Chondrocyte (in vitro differentiated cells): ENCODE results near the gene CNIH2. TPM values are rescaled to one million over a fixed set of nuclear protein-coding genes. Genes with fewer than 3 reads are reported as not detected.

Experiments used
- DNase-seq: peaks from one replicate; pipeline ENCODE4 v3.0.0; 2021; ENCODE audit warnings: mixed read lengths, low spot score
- H3K27ac Mint-ChIP-seq: one replicate; pipeline ENCODE4 v1.8.0; 2021; ENCODE audit warnings: mild to moderate bottlenecking, moderate library complexity, mixed read lengths; ENCODE audit not compliant: unreplicated experiment
- H3K27me3 Mint-ChIP-seq: 2 replicates; pipeline ENCODE4 v1.8.0; 2021; ENCODE audit warnings: low read depth, mixed read lengths
- H3K36me3 Mint-ChIP-seq: 2 replicates; pipeline ENCODE4 v1.8.0; 2021; ENCODE audit warnings: low read depth, mixed read lengths
- H3K4me1 Mint-ChIP-seq: 2 replicates; pipeline ENCODE4 v1.8.0; 2021; ENCODE audit warnings: low read depth, mild to moderate bottlenecking, mixed read lengths
- H3K4me3 Mint-ChIP-seq: one replicate; pipeline ENCODE4 v1.8.0; 2021; ENCODE audit warnings: mild to moderate bottlenecking, moderate library complexity, mixed read lengths; ENCODE audit not compliant: unreplicated experiment
- H3K9me3 Mint-ChIP-seq: 2 replicates; pipeline ENCODE4 v1.8.0; 2021; ENCODE audit warnings: low read depth, mixed read lengths
- total RNA-seq: library from RNA; stranded (reverse); gene quantifications from 3 replicates; pipeline ENCODE4 v1.2.1, GENCODE V29; 2021
- TF ChIP-seq, protein P1 (sequence below): fragments of 200-600 bp; sonication (generic); IDR thresholded peaks from 2 replicates; pipeline ENCODE4 v1.5.0; 2021; ENCODE audit warnings: antibody characterized with exemption, mild to moderate bottlenecking, moderate library complexity

The CNIH2 gene
- total RNA-seq, 1 donor from 2014 or later: 2.8 TPM

DNA sequence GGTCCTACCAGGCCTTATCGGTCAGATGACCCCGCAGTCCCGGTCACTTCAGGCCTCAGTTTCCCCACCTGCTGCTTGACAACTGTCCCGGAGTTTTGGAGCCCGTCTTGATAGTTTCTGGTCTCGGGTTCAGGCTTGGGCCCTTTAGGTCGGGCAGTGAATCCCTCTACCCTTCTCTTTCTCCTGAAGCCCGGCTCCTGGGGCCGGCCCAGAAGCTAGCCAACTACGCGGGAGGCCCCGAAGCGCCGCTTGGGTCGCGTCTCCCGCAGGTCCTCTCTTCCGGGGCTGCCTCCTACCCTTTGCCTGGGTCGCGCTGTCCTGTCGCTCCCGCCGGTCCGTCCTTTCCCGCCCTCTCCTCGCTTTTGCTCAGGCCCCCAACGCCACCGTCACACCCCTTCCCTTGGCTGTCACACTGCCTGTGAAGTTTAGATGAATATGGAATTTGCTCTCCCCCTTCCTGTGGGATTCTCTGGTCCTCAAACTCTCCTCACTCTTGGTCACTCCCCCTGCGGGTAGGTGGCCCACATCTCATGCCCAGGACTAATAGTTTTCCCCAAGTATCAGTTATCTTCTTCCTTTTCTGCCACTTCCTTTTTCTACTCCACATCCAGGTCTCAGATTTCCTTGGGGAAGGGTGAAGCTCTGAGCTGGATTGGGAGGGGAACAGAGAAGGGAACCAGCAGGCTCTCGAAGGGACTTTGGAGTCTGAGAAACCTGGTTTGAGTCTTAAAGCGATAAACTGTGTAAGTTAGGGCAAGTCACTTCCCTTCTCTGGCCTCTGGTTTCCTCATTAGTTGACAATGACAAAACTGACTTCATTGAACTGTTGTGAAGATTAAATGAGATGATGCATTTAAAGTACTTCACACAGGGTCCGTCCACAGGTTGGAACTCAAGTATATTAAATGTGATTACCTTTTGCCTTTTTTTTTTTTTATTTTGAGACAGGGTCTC is 8.7 kb upstream of the CNIH2 start:
- no peaks in the 10 kb centered on the region for H3K9me3 Mint-ChIP-seq
- H3K36me3 Mint-ChIP-seq: peaks cover 31% of the 10 kb centered on the region
- no peak for DNase-seq
- TF ChIP-seq, protein P1, sequence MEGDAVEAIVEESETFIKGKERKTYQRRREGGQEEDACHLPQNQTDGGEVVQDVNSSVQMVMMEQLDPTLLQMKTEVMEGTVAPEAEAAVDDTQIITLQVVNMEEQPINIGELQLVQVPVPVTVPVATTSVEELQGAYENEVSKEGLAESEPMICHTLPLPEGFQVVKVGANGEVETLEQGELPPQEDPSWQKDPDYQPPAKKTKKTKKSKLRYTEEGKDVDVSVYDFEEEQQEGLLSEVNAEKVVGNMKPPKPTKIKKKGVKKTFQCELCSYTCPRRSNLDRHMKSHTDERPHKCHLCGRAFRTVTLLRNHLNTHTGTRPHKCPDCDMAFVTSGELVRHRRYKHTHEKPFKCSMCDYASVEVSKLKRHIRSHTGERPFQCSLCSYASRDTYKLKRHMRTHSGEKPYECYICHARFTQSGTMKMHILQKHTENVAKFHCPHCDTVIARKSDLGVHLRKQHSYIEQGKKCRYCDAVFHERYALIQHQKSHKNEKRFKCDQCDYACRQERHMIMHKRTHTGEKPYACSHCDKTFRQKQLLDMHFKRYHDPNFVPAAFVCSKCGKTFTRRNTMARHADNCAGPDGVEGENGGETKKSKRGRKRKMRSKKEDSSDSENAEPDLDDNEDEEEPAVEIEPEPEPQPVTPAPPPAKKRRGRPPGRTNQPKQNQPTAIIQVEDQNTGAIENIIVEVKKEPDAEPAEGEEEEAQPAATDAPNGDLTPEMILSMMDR: peak; percentile 64
- peak overlapping the region; percentile 93 for H3K4me3 Mint-ChIP-seq
- H3K27ac Mint-ChIP-seq: peak overlapping the region; percentile 98
- H3K4me1 Mint-ChIP-seq: peaks cover 26% of the 10 kb centered on the region
- H3K27me3 Mint-ChIP-seq: no peaks in the 10 kb centered on the region

DNA sequence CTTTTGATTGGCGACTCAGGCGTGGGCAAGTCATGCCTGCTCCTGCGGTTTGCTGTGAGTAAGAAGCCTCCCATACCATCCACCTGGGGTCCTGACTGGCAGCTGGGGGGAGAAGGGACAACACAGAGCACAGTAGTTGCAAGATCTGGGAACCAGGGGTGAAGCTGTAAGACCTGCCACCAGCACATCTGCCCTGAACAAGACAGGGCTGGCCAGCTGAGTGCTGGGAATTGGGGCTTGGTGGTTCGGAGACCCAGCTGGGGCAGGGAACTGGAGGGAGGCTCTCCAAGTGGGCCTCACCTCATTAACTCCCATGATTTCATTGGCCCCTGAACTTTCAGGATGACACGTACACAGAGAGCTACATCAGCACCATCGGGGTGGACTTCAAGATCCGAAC is 6.2 kb upstream of the CNIH2 start:
- TF ChIP-seq, protein P1: no peak

GRCh38 chr11:66272596-66272995 is 5.4 kb upstream of the CNIH2 start:
- Mint-ChIP-seq H3K9me3 (no peaks in the 10 kb centered on the region), H3K27me3 (no peaks in the 10 kb centered on the region), H3K36me3 (peaks cover 26% of the 10 kb centered on the region)

More for the DNA sequence above, 6.2 kb upstream of the CNIH2 start:
- peaks cover 28% of the 10 kb centered on the region for H3K36me3 Mint-ChIP-seq
- no peaks in the 10 kb centered on the region for H3K27me3 Mint-ChIP-seq
- no peaks in the 10 kb centered on the region for H3K9me3 Mint-ChIP-seq
- H3K4me1 Mint-ChIP-seq: peaks cover 23% of the 10 kb centered on the region
- H3K4me3 Mint-ChIP-seq: no peak overlapping the region
- no peak overlapping the region for H3K27ac Mint-ChIP-seq
- DNase-seq: no peak

GRCh38 chr11:66274219-66274618 is 3.8 kb upstream of the CNIH2 start:
- peaks cover 16% of the 10 kb centered on the region for H3K4me1 Mint-ChIP-seq
- no peak overlapping the region for H3K4me3 Mint-ChIP-seq
- H3K9me3 Mint-ChIP-seq: no peaks in the 10 kb centered on the region
- TF ChIP-seq, protein P1: no peak
- no peak for DNase-seq
- no peaks in the 10 kb centered on the region for H3K27me3 Mint-ChIP-seq
- peaks cover 25% of the 10 kb centered on the region for H3K36me3 Mint-ChIP-seq
- H3K27ac Mint-ChIP-seq: no peak overlapping the region

More at GRCh38 chr11:66272596-66272995, 5.4 kb upstream of the CNIH2 start:
- no peak for DNase-seq
- Mint-ChIP-seq H3K4me3 (no peak overlapping the region), H3K27ac (no peak overlapping the region), H3K4me1 (peaks cover 18% of the 10 kb centered on the region)
- TF ChIP-seq, protein P1: no peak

GRCh38 chr11:66275396-66275795 is 2.6 kb upstream of the CNIH2 start:
- Mint-ChIP-seq H3K27me3 (no peaks in the 10 kb centered on the region), H3K4me3 (no peak overlapping the region), H3K36me3 (peaks cover 24% of the 10 kb centered on the region), H3K9me3 (no peaks in the 10 kb centered on the region), H3K4me1 (peaks cover 6% of the 10 kb centered on the region), H3K27ac (no peak overlapping the region)
- TF ChIP-seq, protein P1: no peak
- DNase-seq: no peak
